Trophoblast cell (in vitro differentiated cells and primary cell): ENCODE measurements around the gene GDF15.

Experiments used
- DNase-seq, 2 donors: peaks; one replicate each; pipeline ENCODE4 v3.0.0-alpha.2; 2016
- H2AFZ ChIP-seq: 2 replicates; pipeline ENCODE4 v1.6.1; 2013; ENCODE audit warnings: low read length, moderate library complexity, mild to moderate bottlenecking; ENCODE audit not compliant: insufficient read depth, poor library complexity
- H2AK5ac ChIP-seq: 2 replicates; pipeline ENCODE4 v1.6.1; 2013; ENCODE audit warnings: mild to moderate bottlenecking, low read length
- H2BK120ac ChIP-seq: 2 replicates; pipeline ENCODE4 v1.6.1; 2013; ENCODE audit warnings: low read length, mild to moderate bottlenecking, moderate library complexity; ENCODE audit not compliant: insufficient read depth, poor library complexity
- H2BK12ac ChIP-seq: 2 replicates; pipeline ENCODE4 v1.6.1; 2013; ENCODE audit warnings: mild to moderate bottlenecking, low read length, moderate library complexity
- H2BK5ac ChIP-seq: 2 replicates; pipeline ENCODE4 v1.6.1; 2013; ENCODE audit warnings: low read length, low read depth, moderate library complexity, mild to moderate bottlenecking; ENCODE audit not compliant: poor library complexity
- H3K14ac ChIP-seq: 2 replicates; pipeline ENCODE4 v1.6.1; 2013; ENCODE audit warnings: mild to moderate bottlenecking, low read length
- H3K18ac ChIP-seq: 2 replicates; pipeline ENCODE4 v1.6.1; 2013; ENCODE audit warnings: mild to moderate bottlenecking, low read length
- H3K23ac ChIP-seq: 2 replicates; pipeline ENCODE4 v1.6.1; 2013; ENCODE audit warnings: low read length
- H3K27ac ChIP-seq: 2 replicates; pipeline ENCODE4 v1.5.1; 2013; ENCODE audit warnings: low read depth, mild to moderate bottlenecking, inconsistent platforms, low read length, moderate library complexity
- H3K27me3 ChIP-seq: 2 replicates; pipeline ENCODE4 v1.6.1; 2013; ENCODE audit warnings: inconsistent platforms, mild to moderate bottlenecking, low read length, moderate library complexity; ENCODE audit not compliant: insufficient read depth
- H3K36me3 ChIP-seq, 2 experiments: 1 replicate in 1 of 2; 2 replicates in 1 of 2; pipeline ENCODE4 v1.6.1; 2013; ENCODE audit warnings: low read length in 2 of 2, mild to moderate bottlenecking in 2 of 2, moderate library complexity in 1 of 2; ENCODE audit not compliant: insufficient read depth in 2 of 2, control insufficient read depth in 1 of 2
- H3K4ac ChIP-seq: 2 replicates; pipeline ENCODE4 v1.6.1; 2013; ENCODE audit warnings: low read depth, mild to moderate bottlenecking, low read length, moderate library complexity
- H3K4me1 ChIP-seq, 2 experiments: 1 replicate in 1 of 2; 2 replicates in 1 of 2; pipeline ENCODE4 v1.6.1; 2013; ENCODE audit warnings: low read length in 2 of 2, mild to moderate bottlenecking in 2 of 2, moderate library complexity in 1 of 2; ENCODE audit not compliant: insufficient read depth in 2 of 2, control insufficient read depth in 1 of 2
- H3K4me2 ChIP-seq: 2 replicates; pipeline ENCODE4 v1.6.1; 2013; ENCODE audit warnings: inconsistent platforms, mild to moderate bottlenecking, low read length, moderate library complexity
- H3K4me3 ChIP-seq: 2 replicates; pipeline ENCODE4 v1.5.1; 2013; ENCODE audit warnings: mild to moderate bottlenecking, low read depth, low read length, inconsistent platforms
- H3K79me1 ChIP-seq: one replicate; pipeline ENCODE4 v1.6.1; 2013; ENCODE audit warnings: low read length
- H3K79me2 ChIP-seq: 2 replicates; pipeline ENCODE4 v1.6.1; 2013; ENCODE audit warnings: low read length, mild to moderate bottlenecking; ENCODE audit not compliant: control insufficient read depth, insufficient read depth, poor library complexity
- H3K9ac ChIP-seq: 2 replicates; pipeline ENCODE4 v1.6.1; 2013; ENCODE audit warnings: mild to moderate bottlenecking, low read length
- H3K9me3 ChIP-seq: 2 replicates; pipeline ENCODE4 v1.6.1; 2013; ENCODE audit warnings: low read depth, mild to moderate bottlenecking, control low read depth, inconsistent platforms, low read length; ENCODE audit not compliant: insufficient read depth
- H4K12ac ChIP-seq: 2 replicates; pipeline ENCODE4 v1.6.1; 2013; ENCODE audit warnings: low read depth, mild to moderate bottlenecking, low read length, moderate library complexity
- H4K8ac ChIP-seq: 2 replicates; pipeline ENCODE4 v1.6.1; 2013; ENCODE audit warnings: low read depth, mild to moderate bottlenecking, low read length, moderate library complexity
- H4K91ac ChIP-seq: one replicate; pipeline ENCODE4 v1.6.1; 2013; ENCODE audit warnings: low read depth, mild to moderate bottlenecking, low read length, moderate library complexity
- WGBS: extraction: QIAGEN DNeasy Blood & Tissue Kit; methylation state at CpG from one replicate; pipeline ENCODE4 v1.1.7; 2013; ENCODE audit warnings: missing lambda C conversion rate; ENCODE audit not compliant: insufficient read length, insufficient coverage; ENCODE audit errors: extremely low coverage; 5-methylcytosine and 5-hydroxymethylcytosine counted together

Gene GDF15

GRCh38 chr19:18422530-18423191, 36.7 kb downstream of the GDF15 start:
- no peak overlapping the region for H3K4ac ChIP-seq
- H3K9ac ChIP-seq, result no peak overlapping the region
- H3K36me3 ChIP-seq, result no peaks in the 10 kb centered on the region

GRCh38 chr19:18423258-18424020, 37.5 kb downstream of the GDF15 start:
- no peaks in the 10 kb centered on the region for H3K36me3 ChIP-seq
- H3K4me2 ChIP-seq, result no peak overlapping the region
- H3K18ac ChIP-seq, result no peak overlapping the region
- no peak overlapping the region for H2AK5ac ChIP-seq
- no peak overlapping the region for H3K4me3 ChIP-seq
- H3K4ac ChIP-seq, result no peak overlapping the region
- no peak overlapping the region for H3K9ac ChIP-seq
- H2AFZ ChIP-seq, result no peak overlapping the region
- no CpG with 5 or more reads among the region's 21 CpGs for WGBS
- H2BK120ac ChIP-seq, result no peak overlapping the region
- no peak overlapping the region for H4K8ac ChIP-seq
- H3K4me1 ChIP-seq, result peaks cover 11 to 16% of the 10 kb centered on the region in 2 experiments
- H3K9me3 ChIP-seq, result peaks cover 2% of the 10 kb centered on the region
- no peak overlapping the region for H3K27ac ChIP-seq
- no peaks in the 10 kb centered on the region for H3K27me3 ChIP-seq
- H3K79me1 ChIP-seq, result peaks cover 13% of the 10 kb centered on the region
- H3K14ac ChIP-seq, result no peak overlapping the region
- no peak overlapping the region for H2BK12ac ChIP-seq
- DNase-seq, result no peak
- no peak overlapping the region for H4K12ac ChIP-seq
- no peak overlapping the region for H2BK5ac ChIP-seq
- no peak overlapping the region for H4K91ac ChIP-seq
- peaks cover 10% of the 10 kb centered on the region for H3K79me2 ChIP-seq
- no peak overlapping the region for H3K23ac ChIP-seq

More at GRCh38 chr19:18422530-18423191, 36.7 kb downstream of the GDF15 start:
- Histone ChIP-seq H3K4me1 (peaks cover 18 to 22% of the 10 kb centered on the region in 2 experiments), H2BK120ac (no peak overlapping the region), H3K27ac (no peak overlapping the region), H2BK5ac (no peak overlapping the region), H2BK12ac (no peak overlapping the region), H3K4me2 (no peak overlapping the region), H2AFZ (no peak overlapping the region), H3K4me3 (no peak overlapping the region), H3K27me3 (no peaks in the 10 kb centered on the region), H3K9me3 (peaks cover 2% of the 10 kb centered on the region), H2AK5ac (no peak overlapping the region), H3K23ac (no peak overlapping the region), H3K18ac (no peak overlapping the region), H4K91ac (no peak overlapping the region), H3K14ac (no peak overlapping the region), H3K79me1 (peaks cover 20% of the 10 kb centered on the region), H3K79me2 (peaks cover 13% of the 10 kb centered on the region), H4K8ac (no peak overlapping the region), H4K12ac (peak overlapping the region; percentile 12)
- no CpG with 5 or more reads among the region's 14 CpGs for WGBS
- no peak for DNase-seq

- no peak overlapping the region for H2BK120ac ChIP-seq
- H4K8ac ChIP-seq, result no peak overlapping the region
- H3K27ac ChIP-seq, result no peak overlapping the region
- H2AFZ ChIP-seq, result no peak overlapping the region
- peaks cover 8 to 15% of the 10 kb centered on the region in 2 experiments for H3K4me1 ChIP-seq
- no peak overlapping the region for H3K4me3 ChIP-seq
- peaks cover 10% of the 10 kb centered on the region for H3K79me2 ChIP-seq
- no peak overlapping the region for H2BK12ac ChIP-seq
- no peak overlapping the region for H2AK5ac ChIP-seq
- H3K23ac ChIP-seq, result no peak overlapping the region
- no peak overlapping the region for H4K91ac ChIP-seq
- no peak overlapping the region for H3K14ac ChIP-seq
- peak in 1 of 2 donors; percentile 6 for DNase-seq
- H3K18ac ChIP-seq, result no peak overlapping the region
- H3K9me3 ChIP-seq, result no peaks in the 10 kb centered on the region
- H3K36me3 ChIP-seq, result no peaks in the 10 kb centered on the region
- no peak overlapping the region for H4K12ac ChIP-seq
- H3K9ac ChIP-seq, result no peak overlapping the region
- H3K79me1 ChIP-seq, result peaks cover 8% of the 10 kb centered on the region
- no peak overlapping the region for H3K4ac ChIP-seq
- no CpG with 5 or more reads among the region's 22 CpGs for WGBS
- H3K4me2 ChIP-seq, result no peak overlapping the region
- H2BK5ac ChIP-seq, result no peak overlapping the region
- H3K27me3 ChIP-seq, result no peaks in the 10 kb centered on the region
These were observed 38.3 kb downstream of the GDF15 start for GRCh38 chr19:18424122-18424889.

GRCh38 chr19:18424890-18425514, 39.0 kb downstream of the GDF15 start:
- Histone ChIP-seq H4K91ac (no peak overlapping the region), H2BK120ac (no peak overlapping the region), H3K79me2 (peaks cover 6% of the 10 kb centered on the region), H3K79me1 (peaks cover 9% of the 10 kb centered on the region), H3K4me1 (peaks cover 15 to 18% of the 10 kb centered on the region in 2 experiments), H2BK12ac (no peak overlapping the region), H3K14ac (no peak overlapping the region), H2BK5ac (no peak overlapping the region), H3K4me2 (no peak overlapping the region), H2AK5ac (no peak overlapping the region), H3K4ac (peak overlapping the region; percentile 27), H4K8ac (no peak overlapping the region), H4K12ac (no peak overlapping the region), H2AFZ (no peak overlapping the region), H3K27me3 (no peaks in the 10 kb centered on the region), H3K9me3 (no peaks in the 10 kb centered on the region), H3K18ac (no peak overlapping the region), H3K9ac (no peak overlapping the region), H3K23ac (no peak overlapping the region), H3K27ac (no peak overlapping the region), H3K4me3 (no peak overlapping the region), H3K36me3 (no peaks in the 10 kb centered on the region)
- no CpG with 5 or more reads among the region's 17 CpGs for WGBS
- DNase-seq, result no peak
